HG03520 (cell line): ENCODE data around the gene DYNC1I2.

ENCODE experiments used
- ATAC-seq: cut with Tn5 transposase; IDR thresholded peaks from one replicate; pipeline ENCODE4 v1.9.1; 2021; ENCODE audit warnings: mild to moderate bottlenecking, moderate library complexity; ENCODE audit not compliant: unreplicated experiment

DYNC1I2 gene

DNA sequence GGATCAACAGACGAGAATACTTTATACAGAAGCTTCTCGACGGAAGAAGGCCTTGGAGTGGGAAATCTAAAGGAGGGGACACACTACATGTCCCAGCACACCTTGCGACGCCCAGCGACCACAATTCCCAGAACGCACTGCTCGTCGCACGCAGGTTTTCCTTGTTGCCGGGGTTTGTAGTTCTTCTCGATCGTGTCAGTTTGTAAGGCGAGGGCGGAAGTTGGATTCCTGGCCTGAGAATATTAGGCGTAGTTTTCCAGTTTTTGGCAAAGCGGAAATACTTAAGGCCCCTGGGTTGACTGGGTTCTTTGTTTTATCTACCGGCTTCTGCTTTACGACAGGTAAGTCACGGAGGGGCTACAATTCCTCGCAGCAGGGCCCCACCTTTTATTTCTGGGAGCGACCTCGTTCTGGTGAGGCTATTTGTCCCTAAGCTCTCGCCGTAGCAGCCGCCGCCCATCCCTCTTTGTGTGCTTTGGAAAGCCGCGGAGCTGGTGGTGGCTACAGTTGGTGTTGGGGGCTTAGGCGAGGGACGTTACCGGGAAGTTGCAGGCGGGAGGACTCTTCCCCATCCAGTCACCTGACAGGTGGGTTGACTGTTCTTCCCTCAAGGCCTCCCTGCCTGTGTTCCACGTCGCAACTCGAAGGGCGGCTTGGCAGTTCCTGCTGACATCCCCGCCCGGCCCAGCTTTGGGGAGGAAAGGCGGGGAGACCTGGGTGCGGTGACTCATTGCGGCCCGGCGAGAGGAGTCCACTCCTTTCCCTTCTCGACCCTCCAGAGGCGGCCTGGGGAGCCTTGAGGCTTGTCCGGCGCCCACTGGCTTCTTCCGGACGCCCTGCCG lies at the start of gene DYNC1I2:
DYNC1I2 (plus strand) TSS at position 183 of the 842 bp plus-strand sequence. CDS start 2,687 bp downstream, outside the sequence.
- peak; percentile 83 for ATAC-seq

- ATAC-seq, result no peak
Observed at GRCh38 chr2:171651667-171652415, 35.4 kb upstream of the DYNC1I2 start.

GRCh38 chr2:171652416-171652785 lies 34.9 kb upstream of the DYNC1I2 start:
- ATAC-seq, result no peak

DNA sequence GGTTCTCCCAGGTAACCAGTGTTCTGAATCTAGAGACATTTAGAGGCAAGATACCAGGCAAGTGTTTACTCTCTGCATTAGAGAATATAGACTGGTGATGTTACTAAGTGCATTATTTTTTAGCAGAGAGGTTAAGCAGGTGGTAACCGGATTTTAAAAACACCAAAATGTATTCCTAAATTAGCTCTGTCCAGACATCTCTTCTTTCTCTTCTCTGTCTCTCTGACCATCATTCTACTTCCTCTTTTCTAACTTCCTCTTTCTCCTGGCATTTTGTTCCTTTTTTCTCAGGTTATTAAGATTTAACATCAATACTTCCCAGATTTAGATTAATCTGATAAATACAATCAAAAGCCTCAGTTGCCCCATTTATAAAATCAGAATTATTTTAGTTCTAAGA lies 31.7 kb upstream of the DYNC1I2 start:
- ATAC-seq, result no peak

GRCh38 chr2:171667041-171667440 lies 20.2 kb upstream of the DYNC1I2 start:
- no peak for ATAC-seq

DNA sequence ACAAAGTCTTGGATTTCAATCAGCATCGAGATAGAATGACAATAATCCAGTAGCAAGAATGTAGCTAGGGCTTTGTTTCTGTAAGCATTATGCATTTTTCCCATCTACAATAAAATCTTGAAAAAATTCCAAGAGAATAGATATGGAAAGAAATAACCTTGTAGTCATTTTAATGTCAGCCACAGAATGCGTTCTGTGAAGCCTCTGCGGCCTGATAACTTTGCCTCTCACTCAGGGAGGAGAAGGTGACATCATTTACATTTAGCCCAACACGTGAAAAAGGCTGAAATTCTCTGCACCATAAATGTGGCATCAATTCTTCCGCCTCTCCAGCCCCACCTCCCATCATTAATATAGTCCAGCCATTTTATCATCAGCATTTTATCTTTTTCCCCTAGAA lies 19.1 kb upstream of the DYNC1I2 start:
- ATAC-seq, result no peak

- ATAC-seq, result no peak
Observed at GRCh38 chr2:171669121-171669520, 18.1 kb upstream of the DYNC1I2 start.

- ATAC-seq, result no peak
Observed at GRCh38 chr2:171670655-171671054, 16.6 kb upstream of the DYNC1I2 start.

- no peak for ATAC-seq
Observed at GRCh38 chr2:171671867-171672266, 15.4 kb upstream of the DYNC1I2 start.

- no peak for ATAC-seq
Observed at GRCh38 chr2:171673905-171674304, 13.4 kb upstream of the DYNC1I2 start.

- ATAC-seq, result no peak
Observed at GRCh38 chr2:171675810-171676345, 11.4 kb upstream of the DYNC1I2 start.

DNA sequence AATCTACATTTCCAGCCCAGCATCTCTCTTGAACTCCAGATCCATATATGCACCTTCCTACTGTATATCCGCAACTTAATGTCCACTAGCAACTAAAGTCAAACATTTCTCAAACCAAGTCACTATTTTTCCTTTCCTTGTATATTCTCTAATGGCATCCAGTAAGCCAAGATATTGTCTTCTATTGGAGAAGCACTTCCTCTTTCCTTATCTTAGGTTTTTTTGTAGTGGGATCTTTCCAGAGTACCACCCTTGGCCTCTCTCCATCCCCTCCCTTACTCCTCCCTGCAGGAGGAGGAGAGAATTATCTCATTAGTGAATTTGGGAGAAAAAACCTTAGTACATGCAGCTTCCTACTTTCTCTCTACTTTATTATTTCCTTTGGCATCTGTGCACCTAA lies 8.7 kb upstream of the DYNC1I2 start:
- ATAC-seq, result no peak

DNA sequence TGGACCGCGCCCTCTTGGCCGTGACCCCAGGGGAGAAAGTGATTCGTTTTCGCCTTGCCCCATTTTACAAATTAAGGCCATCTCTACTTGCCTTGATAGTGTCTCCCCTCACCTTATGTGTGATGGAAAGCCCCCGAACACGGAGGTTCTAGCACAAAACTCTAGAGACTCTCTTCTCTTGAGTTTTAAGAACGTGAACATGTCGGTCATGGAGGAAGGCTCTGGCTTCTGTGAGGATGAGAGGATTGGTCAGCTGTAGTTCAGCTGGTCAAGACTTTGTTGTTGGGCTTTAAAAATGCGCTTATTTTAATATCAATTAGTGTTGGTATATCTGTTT lies 828 bp downstream of the DYNC1I2 start:
- peak; percentile 31 for ATAC-seq

DNA sequence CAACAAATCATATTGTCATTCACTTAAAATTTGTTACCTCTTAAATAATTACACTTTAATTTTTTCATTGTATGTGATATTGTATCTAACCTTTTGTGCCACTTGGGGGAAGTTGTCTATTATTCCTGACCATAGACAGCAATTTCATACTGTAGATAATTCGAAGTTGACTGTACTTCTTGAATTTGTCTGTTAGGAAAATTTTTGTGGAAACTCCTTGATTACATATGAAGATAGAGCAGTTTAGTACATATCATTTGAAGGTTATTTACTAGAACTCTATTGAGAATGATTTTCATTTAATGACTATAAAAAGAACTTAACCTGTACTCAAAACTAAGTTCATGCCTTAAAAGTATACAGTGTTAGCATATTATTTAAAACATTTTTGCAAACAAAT lies 5.1 kb downstream of the DYNC1I2 start:
- no peak for ATAC-seq

GRCh38 chr2:171702781-171703556 lies 15.7 kb downstream of the DYNC1I2 start:
- ATAC-seq, result no peak

DNA sequence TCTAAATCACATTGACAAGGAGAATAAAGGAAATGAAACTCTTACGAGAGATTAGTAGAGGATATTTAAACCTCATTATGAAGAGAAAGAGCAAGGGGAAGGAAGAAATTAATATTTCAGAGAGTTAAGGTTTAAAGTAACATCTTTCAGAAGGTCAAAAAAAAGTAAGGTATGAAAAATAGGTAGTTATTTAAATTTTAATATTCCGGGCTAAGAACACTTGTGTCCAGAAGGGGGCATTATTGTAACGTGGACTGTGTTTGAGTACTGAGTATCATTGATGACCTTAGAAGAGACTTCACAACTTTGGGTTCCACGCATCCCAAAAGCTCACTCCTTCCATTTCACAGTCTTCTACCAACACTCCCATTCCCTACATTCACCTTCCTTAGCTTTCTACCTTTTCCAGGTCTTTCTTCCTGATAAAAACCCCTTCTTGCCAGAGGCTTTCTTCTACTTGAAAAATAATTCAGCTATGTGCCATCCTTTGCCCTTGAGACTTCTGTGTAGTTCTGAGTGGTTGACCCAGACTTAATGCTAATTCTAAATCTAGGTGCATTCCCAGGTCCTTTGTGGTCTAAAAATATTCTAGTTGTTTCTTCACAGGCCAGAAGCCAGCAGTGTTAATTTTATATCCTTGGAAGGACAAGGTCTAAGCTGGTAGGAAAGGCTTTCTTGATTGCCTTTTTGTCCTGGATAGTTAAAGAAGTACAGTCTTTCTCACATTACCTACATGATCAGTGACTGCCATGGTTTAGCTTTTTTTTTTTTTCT lies 16.5 kb downstream of the DYNC1I2 start:
- ATAC-seq, result no peak

- no peak for ATAC-seq
Observed at GRCh38 chr2:171706152-171706803, 19.0 kb downstream of the DYNC1I2 start.

DNA sequence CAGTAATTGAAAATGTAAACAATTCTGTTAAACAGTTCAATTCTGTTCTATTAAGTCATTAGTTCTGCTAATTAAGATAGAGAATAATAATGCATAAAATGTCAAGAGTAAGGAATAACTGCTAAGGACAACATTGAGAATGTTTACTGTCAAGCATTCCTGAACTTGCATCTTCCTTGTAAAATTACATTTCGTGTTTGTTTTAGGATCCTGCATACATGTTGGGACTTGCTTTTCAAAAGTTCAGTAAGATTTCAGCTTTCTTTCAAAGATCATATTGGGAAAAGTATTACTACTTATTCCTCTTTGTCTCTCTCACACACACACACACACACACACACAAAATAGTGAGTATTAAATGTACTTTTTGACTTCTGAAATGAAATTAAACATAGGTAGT lies 20.5 kb downstream of the DYNC1I2 start:
- no peak for ATAC-seq

DNA sequence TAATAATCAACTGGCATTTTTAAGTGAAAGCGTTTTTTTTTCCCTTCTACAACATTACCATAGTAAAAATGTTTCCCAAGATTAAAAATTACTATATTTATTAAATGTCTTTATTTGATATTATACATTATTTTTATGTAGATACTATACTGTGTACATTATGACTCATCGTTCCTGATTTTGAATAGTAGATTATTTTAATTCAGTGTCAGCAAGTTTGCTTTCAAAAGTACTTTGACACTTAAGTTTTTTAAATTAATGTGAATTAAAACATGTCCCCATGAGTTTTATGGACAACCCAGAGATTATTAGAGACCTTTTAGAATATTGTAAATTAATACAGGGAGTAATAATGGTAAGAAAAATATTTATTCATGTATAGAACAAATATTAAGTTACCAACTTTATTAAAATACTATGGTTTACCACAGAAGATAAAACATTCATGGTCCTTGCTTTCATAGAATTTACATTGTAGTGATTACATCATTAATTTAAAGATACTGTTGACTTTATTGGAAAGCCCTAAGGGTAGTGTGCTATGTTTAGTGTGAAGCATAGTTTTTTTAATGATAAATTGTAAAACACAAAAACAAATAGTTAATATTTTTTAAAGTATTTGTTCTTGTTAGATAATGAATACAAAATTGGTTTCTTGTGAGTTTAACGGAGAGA lies 21.9 kb downstream of the DYNC1I2 start:
- no peak for ATAC-seq
